ENCODE measurements around the gene ABHD12. TPM values are rescaled to one million over a fixed set of nuclear protein-coding genes. Genes with fewer than 3 reads are reported as not detected.

Gene ABHD12
- total and polyA plus RNA-seq, 12 donors: 17.6 to 95.8 (median 54.1) TPM

GRCh38 chr20:25284131-25284601, 106.5 kb downstream of the ABHD12 start:
- DNase-seq: peak in 5 of 7 donors; percentile 4 to 47 (median 9)
- H3K36me3 ChIP-seq (replicated peaks in 1 of 2): peaks cover 0 to 94% of the 10 kb centered on the region in 2 donors
- H3K27me3 ChIP-seq: no peaks in the 10 kb centered on the region
- H3K27ac ChIP-seq: no peak overlapping the region
- H3K4me1 ChIP-seq (replicated peaks in 1 of 2): no peaks in the 10 kb centered on the region
- no peak for TF ChIP-seq CTCF (IDR thresholded peaks at IDR 0.05)
- no peak for TF ChIP-seq POLR2A (IDR thresholded peaks at IDR 0.05)
- intact Hi-C loops (cut with DNase I): no loop called here
- no peak overlapping the region for H3K4me3 ChIP-seq
- no peaks in the 10 kb centered on the region for H3K9me3 ChIP-seq (replicated peaks in 1 of 3)
- WGBS, 4 donors: 93 to 97% (median 94%) methylated on average over 12 to 17 of the region's 17 CpGs

- Histone ChIP-seq H3K36me3 (replicated peaks in 1 of 2) (peaks cover 0 to 93% of the 10 kb centered on the region in 2 donors), H3K27me3 (no peaks in the 10 kb centered on the region), H3K4me1 (replicated peaks in 1 of 2) (no peaks in the 10 kb centered on the region), H3K4me3 (no peak overlapping the region), H3K9me3 (replicated peaks in 1 of 3) (no peaks in the 10 kb centered on the region), H3K27ac (no peak overlapping the region)
- WGBS, 4 donors: 92 to 94% (median 93%) methylated on average over 11 to 24 of the region's 24 CpGs
- peak in 6 of 7 donors; percentile 2 to 42 (median 14) for DNase-seq
- intact Hi-C loops (cut with DNase I): no loop called here
- no peak for TF ChIP-seq CTCF (IDR thresholded peaks at IDR 0.05)
- no peak for TF ChIP-seq POLR2A (IDR thresholded peaks at IDR 0.05)
Observed at GRCh38 chr20:25283221-25283951, 107.2 kb downstream of the ABHD12 start.

GRCh38 chr20:25282796-25283195, 107.8 kb downstream of the ABHD12 start:
- intact Hi-C loops (cut with DNase I): no loop called here
- no peak for TF ChIP-seq CTCF (IDR thresholded peaks at IDR 0.05)
- TF ChIP-seq POLR2A (IDR thresholded peaks at IDR 0.05): no peak
- 89 to 92% (median 91%) methylated on average over 11 of the region's 11 CpGs for WGBS, 4 donors
- H3K4me1 ChIP-seq (replicated peaks in 1 of 2): no peaks in the 10 kb centered on the region
- H3K27me3 ChIP-seq: no peaks in the 10 kb centered on the region
- no peak overlapping the region for H3K27ac ChIP-seq
- no peaks in the 10 kb centered on the region for H3K9me3 ChIP-seq (replicated peaks in 1 of 3)
- peaks cover 0 to 93% of the 10 kb centered on the region in 2 donors for H3K36me3 ChIP-seq (replicated peaks in 1 of 2)
- DNase-seq: peak in 4 of 7 donors; percentile 6 to 36 (median 11)
- no peak overlapping the region for H3K4me3 ChIP-seq

GRCh38 chr20:25282034-25282781, 108.4 kb downstream of the ABHD12 start:
- no peaks in the 10 kb centered on the region for H3K9me3 ChIP-seq (replicated peaks in 1 of 3)
- 85 to 100% (median 94%) methylated on average over 6 to 22 of the region's 22 CpGs for WGBS, 4 donors
- H3K36me3 ChIP-seq (replicated peaks in 1 of 2): peaks cover 0 to 92% of the 10 kb centered on the region in 2 donors
- no peaks in the 10 kb centered on the region for H3K27me3 ChIP-seq
- H3K4me1 ChIP-seq (replicated peaks in 1 of 2): no peaks in the 10 kb centered on the region
- peak in 5 of 7 donors; percentile 5 to 46 (median 12) for DNase-seq
- intact Hi-C loops (cut with DNase I): no loop called here
- no peak overlapping the region for H3K27ac ChIP-seq
- no peak overlapping the region for H3K4me3 ChIP-seq
- TF ChIP-seq CTCF (IDR thresholded peaks at IDR 0.05): no peak
- TF ChIP-seq POLR2A (IDR thresholded peaks at IDR 0.05): no peak
